Measurements from ENCODE around the gene ADAMTS18. TPM values are rescaled to one million over a fixed set of nuclear protein-coding genes. Genes with fewer than 3 reads are reported as not detected.

The ADAMTS18 gene
- total RNA-seq: 1 to 10 TPM in 1 of 2 donors, under 1 TPM in 1; 0.52 to 2.6 TPM

- ATAC-seq: no peak
Measured at GRCh38 chr16:77434530-77435271, at the start of gene ADAMTS18. TSS of gene ADAMTS18 (minus strand) at chr16:77435034. CDS start at chr16:77434695, 339 bp downstream.

GRCh38 chr16:77480681-77481315 lies 46.0 kb upstream of the ADAMTS18 start:
- H3K4me1 ChIP-seq: no peaks in the 10 kb centered on the region
- no peaks in the 10 kb centered on the region for H3K27me3 ChIP-seq
- TF ChIP-seq CTCF (IDR thresholded peaks at IDR 0.05) (no peak), POLR2A (IDR thresholded peaks at IDR 0.05) (no peak)
- no peak overlapping the region for H3K27ac ChIP-seq
- intact Hi-C loops (cut with DNase I): no loop called here
- H3K9me3 ChIP-seq: no peaks in the 10 kb centered on the region
- no peak for DNase-seq
- no peak for ATAC-seq
- 72 to 81% methylated on average over 3 of the region's 3 CpGs for WGBS, 2 donors
- no peaks in the 10 kb centered on the region for H3K36me3 ChIP-seq (replicated peaks in 1 of 2; ENCODE audit: insufficient read depth in 1 of 2, low read depth in 2 of 2)
- no peak overlapping the region for H3K4me3 ChIP-seq

More at GRCh38 chr16:77434530-77435271, at the start of gene ADAMTS18:
- no peaks in the 10 kb centered on the region for H3K36me3 ChIP-seq (replicated peaks in 1 of 2; ENCODE audit: insufficient read depth in 1 of 2, low read depth in 2 of 2)
- H3K4me1 ChIP-seq: peaks cover 15% of the 10 kb centered on the region
- no peak within 1 kb of the TSS for H3K27ac ChIP-seq
- no peak for TF ChIP-seq CTCF (IDR thresholded peaks at IDR 0.05)
- TF ChIP-seq POLR2A (IDR thresholded peaks at IDR 0.05): no peak
- no peaks in the 10 kb centered on the region for H3K27me3 ChIP-seq
- intact Hi-C loops (cut with DNase I): no loop called here
- no peak for DNase-seq
- H3K9me3 ChIP-seq: no peaks in the 10 kb centered on the region
- WGBS, 2 donors: 0 to 1% methylated on average over 10 to 84 of the region's 92 CpGs
- H3K4me3 ChIP-seq: no peak within 1 kb of the TSS

GRCh38 chr16:77472262-77472661 lies 37.4 kb upstream of the ADAMTS18 start:
- ATAC-seq (no peak), DNase-seq (no peak)
- intact Hi-C loops (cut with DNase I): no loop called here
- 94 to 100% methylated on average over 1 of the region's 1 CpG for WGBS, 2 donors
- Histone ChIP-seq H3K9me3 (no peaks in the 10 kb centered on the region), H3K4me1 (no peaks in the 10 kb centered on the region), H3K27ac (no peak overlapping the region), H3K36me3 (replicated peaks in 1 of 2; ENCODE audit: insufficient read depth in 1 of 2, low read depth in 2 of 2) (no peaks in the 10 kb centered on the region), H3K4me3 (no peak overlapping the region), H3K27me3 (no peaks in the 10 kb centered on the region)
- TF ChIP-seq POLR2A (IDR thresholded peaks at IDR 0.05) (no peak), CTCF (IDR thresholded peaks at IDR 0.05) (no peak)

- intact Hi-C loops (cut with DNase I): no loop called here
- no peak for ATAC-seq
- no peaks in the 10 kb centered on the region for H3K27me3 ChIP-seq
Measured at GRCh38 chr16:77470851-77471250, 36.0 kb upstream of the ADAMTS18 start.

More at GRCh38 chr16:77470851-77471250, 36.0 kb upstream of the ADAMTS18 start:
- Histone ChIP-seq H3K4me1 (no peaks in the 10 kb centered on the region), H3K4me3 (no peak overlapping the region), H3K9me3 (no peaks in the 10 kb centered on the region), H3K36me3 (replicated peaks in 1 of 2; ENCODE audit: insufficient read depth in 1 of 2, low read depth in 2 of 2) (no peaks in the 10 kb centered on the region), H3K27ac (no peak overlapping the region)
- DNase-seq: no peak
- TF ChIP-seq POLR2A (IDR thresholded peaks at IDR 0.05) (no peak), CTCF (IDR thresholded peaks at IDR 0.05) (no peak)

All from body of pancreas (tissue), 4 donors.